ENCODE measurements around the gene RFC2. TPM values are rescaled to one million over a fixed set of nuclear protein-coding genes. Genes with fewer than 3 reads are reported as not detected.

Gene RFC2
- total RNA-seq, 1 donor from 2014 or later: 19.6 TPM

DNA sequence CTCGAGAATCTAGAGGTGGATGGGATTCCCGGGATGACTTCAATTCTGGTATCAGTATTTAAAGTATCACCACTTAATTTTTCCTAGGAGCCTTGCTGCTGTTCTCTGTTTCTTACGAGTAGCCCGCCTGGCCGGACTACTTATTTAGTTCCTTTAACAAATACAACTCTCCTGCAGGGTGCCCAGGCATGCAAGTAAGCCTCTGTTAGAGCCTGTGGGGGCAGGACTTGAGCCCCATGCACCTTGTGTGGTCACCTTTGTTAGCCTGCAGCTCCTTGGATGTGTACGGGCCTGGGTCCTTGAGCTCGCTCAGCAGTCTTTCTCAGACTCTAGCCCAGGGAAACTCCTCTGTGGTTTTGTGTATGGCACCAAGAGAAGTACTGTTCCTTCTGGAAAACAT is 63.9 kb downstream of the RFC2 start:
- DNase-seq (ENCODE audit: low spot score): no peak

DNA sequence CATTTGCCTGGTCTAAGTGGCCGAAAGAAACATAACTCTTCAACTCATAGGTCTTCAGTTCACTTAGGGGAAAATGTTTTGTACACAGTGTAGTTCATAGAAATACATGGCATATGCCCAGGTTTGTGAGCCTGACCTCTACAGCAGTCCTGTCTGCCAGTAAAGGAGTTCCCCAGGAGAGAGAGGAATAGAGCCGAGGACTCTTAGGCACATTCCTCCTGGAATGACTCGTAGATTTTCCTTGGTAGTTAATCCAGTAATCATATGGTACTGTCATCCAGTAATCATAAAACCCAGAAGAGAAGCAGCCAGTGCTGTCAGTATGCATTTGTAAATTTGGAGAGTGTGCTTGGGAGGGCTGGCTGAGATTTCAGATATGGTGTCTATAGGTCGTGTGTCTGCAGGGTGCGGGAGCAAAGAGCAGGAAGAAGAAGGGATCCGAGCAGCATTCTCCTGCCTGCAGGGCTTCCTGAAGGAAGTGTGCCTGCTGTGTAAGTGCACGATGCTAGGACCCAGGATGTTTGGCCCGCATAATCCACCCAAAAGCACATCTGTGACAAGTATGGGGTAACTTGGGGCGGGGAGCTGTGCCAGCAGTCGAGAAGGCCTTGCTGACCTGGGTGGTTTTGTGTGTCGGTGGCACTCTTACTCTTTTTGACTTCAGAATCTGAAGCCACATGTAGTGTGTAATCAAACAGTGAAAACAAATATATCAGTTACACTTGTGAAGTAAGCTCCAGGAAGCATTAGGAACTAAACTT is 66.1 kb downstream of the RFC2 start:
- DNase-seq (ENCODE audit: low spot score): no peak

DNA sequence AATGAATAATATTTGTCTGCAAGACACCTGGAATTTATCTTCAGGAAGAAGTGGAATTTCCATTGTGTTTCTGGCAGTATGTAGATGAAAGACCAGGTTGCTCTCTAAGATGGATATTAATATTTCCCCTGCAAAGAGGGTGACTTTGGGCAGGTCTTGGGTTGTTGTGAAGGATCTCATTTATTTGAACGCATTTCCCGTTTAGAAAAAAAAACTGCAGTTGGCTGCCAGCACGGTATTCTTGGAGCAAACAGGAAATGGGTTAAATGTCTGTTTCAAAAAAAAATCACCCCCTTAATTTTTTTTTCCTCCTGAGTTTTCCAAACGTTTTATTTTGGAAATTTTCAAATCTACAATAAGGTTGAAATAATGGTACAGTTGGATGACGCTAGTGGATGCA is 68.6 kb downstream of the RFC2 start:
- DNase-seq (ENCODE audit: low spot score): no peak

- DNase-seq (ENCODE audit: low spot score): no peak
Measured at GRCh38 chr7:74185016-74185415, 69.2 kb downstream of the RFC2 start.

DNA sequence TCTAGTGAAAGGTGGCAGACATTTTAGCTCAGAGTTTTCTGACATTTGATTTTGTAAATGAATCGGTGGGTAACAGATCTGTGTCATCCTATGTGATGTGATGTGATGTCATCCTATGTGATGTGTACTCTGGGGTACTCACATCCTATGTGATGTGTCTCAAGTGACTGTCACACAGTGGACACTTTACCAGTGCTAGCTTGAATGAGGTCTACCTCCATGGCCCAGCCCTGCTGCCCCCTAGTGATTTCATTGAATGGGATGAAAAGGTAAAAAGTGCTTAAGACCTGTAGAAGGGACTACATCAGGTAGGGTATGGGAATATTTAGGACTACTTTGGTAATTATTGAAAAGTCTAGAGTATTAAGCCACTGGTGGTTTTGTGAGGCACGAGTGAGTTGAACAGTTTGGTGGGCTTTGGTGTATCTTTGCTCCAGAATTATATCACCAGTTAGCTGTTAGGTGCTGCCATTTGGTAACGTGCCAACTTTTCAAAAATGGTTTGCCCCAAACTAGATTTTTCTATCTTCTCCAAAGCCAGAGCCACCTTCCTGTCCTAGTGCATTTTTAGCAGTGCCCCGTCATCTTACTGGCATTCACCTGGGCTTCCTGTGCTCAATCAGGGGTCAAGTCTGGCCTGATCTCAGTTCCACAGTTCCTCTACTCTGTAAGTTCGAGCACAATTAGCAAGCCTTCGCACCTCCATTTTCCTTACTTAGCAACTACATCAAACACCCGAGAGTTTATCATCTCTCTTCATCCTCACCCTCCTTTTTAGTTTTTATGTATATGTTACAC is 70.3 kb downstream of the RFC2 start:
- no peak for DNase-seq (ENCODE audit: low spot score)

GRCh38 chr7:74183142-74183541 is 71.1 kb downstream of the RFC2 start:
- no peak for DNase-seq (ENCODE audit: low spot score)

DNA sequence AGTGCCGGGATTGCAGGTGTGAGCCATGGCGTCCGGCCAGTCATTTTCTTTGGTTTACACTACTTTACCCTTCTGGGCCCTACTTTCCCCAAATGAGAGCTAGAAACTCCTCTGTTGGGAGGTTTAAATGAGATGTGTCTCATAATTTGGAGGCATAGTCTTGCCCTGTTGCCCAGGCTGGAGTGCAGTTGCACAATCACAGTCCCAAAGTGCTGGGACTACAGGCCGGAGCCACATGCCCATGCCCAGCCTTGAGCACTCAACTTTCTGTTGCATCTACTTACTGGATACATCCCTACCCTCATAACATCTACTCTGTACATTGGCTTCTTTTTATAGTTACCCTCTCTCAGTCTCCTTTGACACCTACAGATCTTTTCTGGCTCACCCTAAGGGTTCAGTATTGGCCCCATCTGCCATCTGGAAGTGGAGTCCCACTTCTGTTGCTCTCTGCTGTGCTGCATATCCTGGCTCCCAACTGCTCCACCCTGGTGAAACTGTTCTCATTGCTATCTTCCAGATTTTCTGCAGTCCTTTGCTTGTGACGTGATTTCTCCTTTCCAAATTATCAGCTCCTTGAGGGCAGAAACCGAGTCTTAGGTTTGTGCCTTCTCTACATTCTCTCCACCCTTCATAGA is 71.6 kb downstream of the RFC2 start:
- DNase-seq (ENCODE audit: low spot score): no peak

- DNase-seq (ENCODE audit: low spot score): no peak
Measured at GRCh38 chr7:74181821-74182220, 72.4 kb downstream of the RFC2 start.

Other genes with a start within 250 kb of the RFC2 start
- 70.3 TPM for gene ELN, start 226.2 kb downstream of the RFC2 start, total RNA-seq
- gene LIMK1, start 170.6 kb downstream of the RFC2 start, total RNA-seq: 26.9 TPM
- 210 TPM for gene EIF4H, start 80.0 kb downstream of the RFC2 start, total RNA-seq
- 25.1 TPM for gene LAT2, start 44.4 kb downstream of the RFC2 start, total RNA-seq
- gene CLIP2, start 35.0 kb upstream of the RFC2 start, total RNA-seq: 71.7 TPM
- 28.9 TPM for gene GTF2IRD1, start 199.5 kb upstream of the RFC2 start, total RNA-seq